ENCODE results near the gene SAMD14. TPM values are rescaled to one million over a fixed set of nuclear protein-coding genes. Genes with fewer than 3 reads are reported as not detected.

The SAMD14 gene
- total and polyA plus RNA-seq, 2 donors (not counting 1 experiment from before 2014, with no cell fraction given) = 0.13 to 0.89 TPM

DNA sequence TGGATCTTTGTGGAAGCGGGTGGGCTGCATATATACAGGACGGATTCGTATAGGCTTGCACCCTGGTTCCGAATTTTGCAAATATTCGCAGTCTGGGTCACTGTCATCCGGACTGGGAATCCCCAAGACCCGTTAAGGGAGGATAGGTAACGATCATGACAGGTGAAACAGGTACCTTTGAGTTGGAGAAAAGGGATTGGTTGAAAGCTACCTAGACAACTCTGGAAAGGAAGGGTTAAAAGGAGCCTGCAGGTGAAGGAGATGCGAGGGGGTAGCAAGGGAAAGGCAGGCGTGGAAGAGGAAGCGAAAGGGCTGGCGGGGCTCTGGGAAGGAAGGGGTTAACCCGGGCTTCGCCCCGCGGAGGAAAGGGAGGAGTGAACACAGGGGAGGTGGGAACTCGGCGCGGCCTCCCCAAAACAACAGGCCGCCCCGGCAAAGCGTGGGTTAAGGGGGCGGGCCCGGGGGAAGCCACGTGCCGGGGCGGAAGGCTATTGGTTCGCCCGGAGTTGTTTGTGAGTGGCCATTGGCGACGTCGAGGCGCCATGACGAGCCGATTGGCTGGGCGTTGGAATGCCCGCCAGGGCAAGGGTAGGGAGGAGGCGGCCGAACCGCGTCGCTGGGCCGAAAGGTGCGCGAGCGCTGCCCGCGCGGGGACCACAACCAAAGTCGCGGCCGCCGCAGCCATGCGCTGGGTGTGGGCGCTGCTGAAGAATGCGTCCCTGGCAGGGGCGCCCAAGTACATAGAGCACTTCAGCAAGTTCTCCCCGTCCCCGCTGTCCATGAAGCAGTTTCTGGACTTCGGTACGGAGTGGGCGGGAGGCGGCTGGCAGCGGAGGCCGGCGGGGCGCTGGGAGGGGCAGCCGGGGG is 35.0 kb downstream of the SAMD14 start, which contains the start of gene PDK2:
Gene PDK2, plus strand, starts transcription at position 599 of the 867 bp plus-strand sequence. Its CDS starts 85 bp downstream, at position 684.
- H3K4me2 ChIP-seq (replicated peaks; ENCODE audit: low read depth, low read length, poor library complexity, severe bottlenecking) = peak within 1 kb of the TSS; percentile 100
- peaks cover 0 to 3% (median 0%) of the 10 kb centered on the region in 4 experiments for H3K27me3 ChIP-seq (replicated peaks in 1 of 4; ENCODE audit: control extremely low read depth in 1 of 4, control insufficient read depth in 3 of 4, insufficient read depth in 4 of 4, low read length in 3 of 4)
- H3K9ac ChIP-seq (ENCODE audit: low read length) = peak within 1 kb of the TSS; percentile 87
- Mint-ChIP-seq H3K27me3 (no peaks in the 10 kb centered on the region), H3K4me1 (peaks cover 27% of the 10 kb centered on the region), H3K27ac (peak within 1 kb of the TSS; percentile 94), H3K4me3 (peak within 1 kb of the TSS; percentile 99), H3K9me3 (ENCODE audit: insufficient read depth) (no peaks in the 10 kb centered on the region)
- peaks cover 6% of the 10 kb centered on the region for H4K20me1 ChIP-seq (ENCODE audit: control insufficient read depth, insufficient read depth, low read length, poor library complexity, severe bottlenecking)
- no peaks in the 10 kb centered on the region for H3K9me3 ChIP-seq (ENCODE audit: control extremely low read depth in 1 of 3, control insufficient read depth in 2 of 3, insufficient read depth in 1 of 3, low read length in 2 of 3)
- TF ChIP-seq EZH2 (IDR thresholded peaks at IDR 0.05; ENCODE audit: borderline replicate concordance, insufficient read depth, low read depth, low read length, poor library complexity, severe bottlenecking) = no peak
- TF ChIP-seq, protein P1, sequence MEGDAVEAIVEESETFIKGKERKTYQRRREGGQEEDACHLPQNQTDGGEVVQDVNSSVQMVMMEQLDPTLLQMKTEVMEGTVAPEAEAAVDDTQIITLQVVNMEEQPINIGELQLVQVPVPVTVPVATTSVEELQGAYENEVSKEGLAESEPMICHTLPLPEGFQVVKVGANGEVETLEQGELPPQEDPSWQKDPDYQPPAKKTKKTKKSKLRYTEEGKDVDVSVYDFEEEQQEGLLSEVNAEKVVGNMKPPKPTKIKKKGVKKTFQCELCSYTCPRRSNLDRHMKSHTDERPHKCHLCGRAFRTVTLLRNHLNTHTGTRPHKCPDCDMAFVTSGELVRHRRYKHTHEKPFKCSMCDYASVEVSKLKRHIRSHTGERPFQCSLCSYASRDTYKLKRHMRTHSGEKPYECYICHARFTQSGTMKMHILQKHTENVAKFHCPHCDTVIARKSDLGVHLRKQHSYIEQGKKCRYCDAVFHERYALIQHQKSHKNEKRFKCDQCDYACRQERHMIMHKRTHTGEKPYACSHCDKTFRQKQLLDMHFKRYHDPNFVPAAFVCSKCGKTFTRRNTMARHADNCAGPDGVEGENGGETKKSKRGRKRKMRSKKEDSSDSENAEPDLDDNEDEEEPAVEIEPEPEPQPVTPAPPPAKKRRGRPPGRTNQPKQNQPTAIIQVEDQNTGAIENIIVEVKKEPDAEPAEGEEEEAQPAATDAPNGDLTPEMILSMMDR (IDR thresholded peaks at IDR 0.05) = no peak
- peaks cover 0 to 21% of the 10 kb centered on the region in 2 experiments for H3K36me3 ChIP-seq (replicated peaks in 1 of 2; ENCODE audit: control extremely low read depth in 1 of 2, control insufficient read depth in 1 of 2, extremely low read depth in 1 of 2, insufficient read depth in 2 of 2, low read length in 1 of 2)
- H2AFZ ChIP-seq (ENCODE audit: insufficient read depth, low read depth, low read length, poor library complexity, severe bottlenecking) = peak within 1 kb of the TSS; percentile 86
- H3K79me2 ChIP-seq (ENCODE audit: control insufficient read depth, insufficient read depth, low read length) = peaks cover 13% of the 10 kb centered on the region
- DNase-seq (peak; percentile 98), ATAC-seq (ENCODE audit: low read depth) (peak; percentile 93)
- peak within 1 kb of the TSS; percentile 3 to 77 for H3K27ac ChIP-seq (ENCODE audit: low read length in 2 of 2)
- WGBS (ENCODE audit: insufficient coverage) = 1% methylated on average over 68 of the region's 68 CpGs
- ChIA-PET POLR2A (interaction anchor here (0.6 to 2.0 kb wide), 5 partner anchors 11 to 203 kb away, joined by 3 to 7 read pairs (median 5); no protein-coding TSS in a partner anchor), CTCF (interaction anchor here (0.9 to 4.2 kb wide), 43 partner anchors 8 to 267 kb away, joined by 3 to 47 read pairs (median 8); partner anchors contain the start of genes COL1A1, ITGA3 and PPP1R9B)
- intact Hi-C loops (cut with micrococcal nuclease) = loop anchor here (1.0 to 10.0 kb wide), 6 partner anchors 22 to 387 kb away; partner anchors contain the start of genes EME1 and MRPL27
- peaks cover 8 to 20% of the 10 kb centered on the region in 2 donors for H3K4me1 ChIP-seq (ENCODE audit: control insufficient read depth in 2 of 2, insufficient read depth in 2 of 2, low read length in 2 of 2)
- peak within 1 kb of the TSS; percentile 61 to 95 (median 89) for H3K4me3 ChIP-seq (ENCODE audit: control extremely low read depth in 1 of 5, extremely low read depth in 1 of 5, insufficient read depth in 1 of 5, low read depth in 2 of 5, low read length in 4 of 5)
